HG02973 (cell line): Measurements from ENCODE around the gene TRAPPC2.
"Not testable (repeated sequence)": the region's sequence is repeated elsewhere in the genome, so short reads cannot be mapped to it uniquely, and the experiment has no call there.

Experiments used
- ATAC-seq: cut with Tn5 transposase; IDR thresholded peaks from one replicate; pipeline ENCODE4 v1.9.1; 2021; ENCODE audit warnings: moderate library complexity; ENCODE audit not compliant: unreplicated experiment

Gene TRAPPC2

DNA sequence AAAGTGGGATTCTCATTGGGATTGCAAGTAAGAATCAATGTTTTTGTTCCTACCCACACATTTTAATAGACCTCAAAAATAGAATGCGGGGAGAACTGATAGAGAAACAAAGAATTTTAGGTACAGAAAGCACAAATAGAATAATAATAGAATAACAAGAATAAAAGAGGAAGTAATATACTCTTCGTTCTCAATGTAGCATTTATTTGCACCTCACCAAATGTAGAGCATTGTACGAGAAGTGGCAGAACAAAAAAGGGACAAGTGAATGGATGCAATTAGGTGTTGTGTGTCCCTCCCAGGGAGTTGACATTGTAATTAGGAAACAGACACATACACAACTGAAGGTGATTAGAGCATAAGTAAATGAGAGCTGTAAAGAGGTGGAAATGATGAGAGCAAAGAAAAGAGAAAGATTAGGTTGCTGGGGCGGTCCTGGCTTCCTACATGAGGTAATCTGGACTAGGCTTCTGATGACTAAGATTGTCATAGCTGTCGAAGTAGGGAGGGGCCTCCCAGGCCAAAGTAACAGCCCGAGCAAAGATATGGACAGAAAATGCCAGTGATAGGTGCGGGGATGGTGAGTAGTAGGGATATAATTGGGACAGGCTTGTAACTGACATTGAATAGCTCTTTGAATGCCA is 35.1 kb downstream of the TRAPPC2 start:
- peak; percentile 67 for ATAC-seq

DNA sequence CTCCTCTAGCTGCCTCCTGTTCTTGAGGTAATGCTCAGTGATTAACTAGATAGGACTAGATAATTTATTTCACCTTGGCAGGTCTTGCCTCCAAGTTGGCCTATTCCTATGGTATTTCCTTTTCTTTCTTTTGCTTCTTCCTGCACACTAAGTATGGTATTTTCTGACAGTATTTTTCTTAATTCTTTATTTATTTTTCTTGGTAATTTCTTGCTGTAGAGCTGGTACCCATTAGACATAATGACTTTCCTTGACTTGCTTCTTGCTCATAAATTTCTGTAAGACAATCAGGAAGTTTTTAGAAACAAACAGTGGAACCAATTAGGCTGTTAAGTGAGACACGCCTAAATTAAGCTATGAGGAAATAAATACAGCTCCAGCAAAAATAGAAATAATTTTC is 36.0 kb downstream of the TRAPPC2 start:
- no peak for ATAC-seq

DNA sequence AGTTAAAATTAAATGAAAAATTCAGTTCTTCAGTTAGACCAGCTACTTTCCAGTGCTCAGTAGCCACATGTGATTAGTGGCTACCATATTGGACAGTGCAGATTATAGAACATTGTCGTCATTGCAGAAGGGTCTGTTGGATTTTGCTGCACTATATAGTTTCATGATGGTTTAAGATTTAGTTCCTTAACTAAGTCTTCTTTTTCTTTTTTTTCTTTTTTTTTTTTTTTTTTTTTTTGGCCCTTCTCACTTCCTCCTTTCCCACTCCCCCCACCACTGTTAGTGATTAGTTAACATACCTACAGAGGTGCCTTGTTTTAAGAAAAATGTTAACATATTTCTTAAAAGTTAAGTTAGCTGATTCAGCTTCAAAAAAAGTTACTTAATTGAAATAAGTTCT is 36.4 kb downstream of the TRAPPC2 start:
- ATAC-seq, result no peak

DNA sequence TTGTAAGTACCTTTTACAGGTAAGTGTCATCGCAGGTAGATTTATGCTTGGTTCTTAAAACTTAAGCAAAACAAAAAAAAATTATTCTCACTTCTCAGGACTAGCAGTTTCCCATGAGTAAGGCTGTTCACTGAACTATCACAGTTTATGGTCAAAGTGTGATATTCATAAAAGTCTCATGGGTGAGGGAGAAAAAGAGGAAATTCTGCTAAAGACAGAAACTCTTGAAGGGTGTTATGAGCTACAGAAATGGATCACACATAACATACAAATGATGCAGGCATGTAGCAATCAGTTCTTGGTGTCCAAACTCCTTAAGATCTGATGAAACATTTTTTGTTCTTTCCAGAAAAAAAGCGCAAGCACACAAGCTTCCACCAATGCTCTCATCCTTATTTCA is 37.0 kb downstream of the TRAPPC2 start:
- ATAC-seq, result peak; percentile 42

DNA sequence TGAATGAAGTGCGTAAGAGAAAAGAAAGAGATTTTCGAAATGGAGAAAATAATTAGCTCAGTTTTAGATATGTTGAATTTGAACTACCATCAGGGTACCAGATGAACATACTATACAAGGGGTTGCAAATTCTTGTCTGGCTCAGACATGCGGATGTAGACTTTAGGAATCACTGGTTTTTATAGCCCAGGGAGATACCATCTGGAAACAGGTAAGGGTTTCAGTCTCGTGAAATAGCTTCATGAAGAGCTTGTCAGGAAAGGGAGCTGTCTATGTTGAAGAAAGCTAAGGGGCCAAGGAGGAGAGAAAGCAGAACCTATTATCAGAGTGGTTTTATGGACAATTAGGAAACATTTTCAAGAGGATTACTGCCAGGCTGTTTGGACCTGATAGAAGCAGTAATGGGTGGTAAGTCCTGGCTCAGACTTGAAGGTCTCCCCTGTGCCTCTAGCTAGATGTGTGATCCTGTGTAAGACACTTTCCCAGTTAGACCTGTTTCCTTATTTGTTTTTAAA is 38.8 kb downstream of the TRAPPC2 start:
- no peak for ATAC-seq

DNA sequence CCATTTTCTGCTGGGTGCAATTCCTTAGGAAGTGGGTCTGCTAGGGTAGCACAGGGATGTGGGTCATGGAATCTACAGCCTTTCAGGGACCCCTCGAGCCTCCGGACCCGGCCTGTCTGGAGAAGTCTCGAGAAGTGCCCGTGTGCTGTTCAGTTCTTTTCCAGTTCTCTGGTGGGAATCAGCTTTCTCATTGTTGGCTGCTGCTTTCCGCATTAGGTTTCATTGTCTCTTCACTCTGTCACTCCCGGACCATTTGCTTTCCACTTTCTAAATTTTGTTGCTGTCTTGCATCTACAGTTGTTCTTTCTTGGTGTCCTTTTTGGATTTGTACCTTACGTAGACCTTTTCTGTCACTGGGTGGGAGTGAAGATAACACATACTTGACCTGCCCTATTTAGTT is 39.4 kb downstream of the TRAPPC2 start:
- ATAC-seq, result no peak

DNA sequence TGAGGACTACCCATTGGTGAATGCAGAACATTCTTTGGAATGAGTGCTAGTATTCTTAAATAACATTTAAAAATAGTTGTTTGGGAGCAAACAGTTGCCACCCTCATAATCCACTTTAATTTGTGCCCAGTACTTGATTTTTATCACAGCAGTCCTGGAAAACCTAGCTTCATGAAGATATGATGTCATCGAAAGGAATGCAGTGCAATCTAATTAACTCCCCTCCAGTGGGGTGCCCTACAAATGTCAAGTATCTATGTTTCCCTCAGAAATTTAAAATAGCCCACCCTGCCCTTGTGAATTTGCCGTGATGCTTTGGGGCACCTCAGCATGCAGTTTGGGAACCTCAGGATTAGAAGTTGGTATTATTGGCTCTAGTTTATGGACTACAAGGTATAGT is 40.1 kb downstream of the TRAPPC2 start:
- ATAC-seq, result no peak

DNA sequence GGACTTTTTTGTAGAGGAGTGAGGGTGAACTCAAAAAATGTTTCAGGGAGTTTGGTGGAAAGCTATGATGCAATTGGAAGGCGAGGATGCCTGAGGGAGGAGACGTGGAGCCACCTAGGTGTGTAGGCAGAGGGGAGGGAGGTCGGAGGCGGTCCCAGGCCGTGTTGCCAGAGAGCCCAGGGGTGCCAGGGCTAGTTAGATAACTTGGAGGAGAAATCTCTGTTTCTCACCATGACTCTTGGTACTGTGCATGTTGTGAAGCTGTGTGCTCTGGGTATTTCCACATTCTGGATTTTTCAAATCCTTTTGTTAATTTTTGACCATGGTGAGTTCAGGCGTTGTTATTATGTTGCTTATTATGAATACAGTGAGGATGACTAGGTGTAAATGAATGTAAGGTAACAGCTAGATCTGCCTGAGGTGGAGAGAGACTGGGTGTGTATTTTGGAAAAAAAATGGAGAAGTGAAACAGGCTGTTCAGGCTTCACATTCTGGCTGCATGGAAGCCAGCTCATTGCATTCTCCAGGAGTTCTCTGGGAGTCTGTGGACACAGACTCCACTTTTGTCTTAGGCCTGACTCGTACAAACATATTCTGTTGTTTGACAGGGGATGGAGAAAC is 41.0 kb downstream of the TRAPPC2 start:
- no peak for ATAC-seq

DNA sequence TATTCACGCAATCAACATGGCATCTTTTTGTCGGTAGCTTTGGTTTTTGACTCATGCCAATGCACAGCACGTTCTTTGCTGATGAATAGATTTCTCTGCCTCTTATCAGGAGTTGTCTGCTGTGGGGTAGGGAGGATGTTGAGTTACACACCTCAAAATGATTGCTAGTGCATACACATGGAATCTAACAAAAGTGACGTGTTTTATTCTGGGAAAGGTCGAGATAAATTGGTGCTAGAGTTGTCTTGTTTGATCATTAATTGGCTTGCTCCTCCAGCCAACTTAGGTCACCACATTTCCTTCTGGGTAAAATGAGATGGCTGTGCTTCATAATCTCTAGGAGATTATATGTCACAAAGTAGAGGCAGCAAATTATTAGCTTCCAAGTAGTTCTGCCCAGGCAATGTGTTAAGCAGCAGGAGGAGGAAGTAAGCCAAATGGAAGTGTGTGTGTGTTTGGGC is 41.6 kb downstream of the TRAPPC2 start:
- ATAC-seq, result no peak

DNA sequence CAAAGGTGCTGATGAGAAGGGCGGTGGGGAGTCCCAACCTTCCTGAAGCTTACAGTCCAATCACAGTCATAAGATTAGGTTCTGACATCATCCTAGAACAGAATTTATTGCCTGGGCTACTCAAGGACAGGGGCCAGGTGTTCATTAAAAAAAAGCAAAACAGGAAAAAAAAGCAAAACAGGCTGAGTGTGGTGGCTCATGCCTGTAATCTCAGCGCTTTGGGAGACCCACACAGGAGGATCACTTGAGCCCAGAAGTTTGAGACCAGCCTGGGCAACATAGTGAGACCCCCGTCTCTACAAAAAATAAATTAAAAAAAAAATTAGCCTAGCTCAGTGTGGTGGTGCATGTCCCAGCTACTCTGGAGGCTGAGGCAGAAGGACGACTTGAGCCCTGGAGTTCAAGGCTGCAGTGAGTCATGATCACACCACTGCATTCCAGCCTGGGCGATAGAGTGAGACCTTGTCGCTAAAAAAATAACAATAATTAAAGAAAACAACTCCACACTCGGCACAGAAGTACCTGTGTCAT is 42.5 kb downstream of the TRAPPC2 start:
- no peak for ATAC-seq

DNA sequence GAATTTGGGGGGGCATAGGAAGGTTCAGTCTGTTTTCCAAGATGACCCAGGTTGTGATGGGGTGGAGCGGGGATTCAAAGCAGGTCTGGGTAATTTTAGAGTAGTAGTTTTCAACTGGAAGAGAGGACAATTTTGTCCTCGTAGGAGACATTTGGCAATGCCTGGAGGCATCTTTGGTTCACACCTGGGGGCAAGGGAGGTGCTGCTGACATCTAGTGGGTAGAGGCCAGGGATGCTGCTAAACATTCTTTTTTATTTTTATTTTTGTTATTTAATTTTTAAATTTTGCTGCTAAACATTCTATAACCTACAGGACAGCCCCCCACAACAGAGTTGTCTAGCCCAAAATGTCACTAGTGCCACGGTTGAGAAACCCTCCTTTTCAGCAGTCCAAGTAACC is 43.6 kb downstream of the TRAPPC2 start:
- ATAC-seq, result no peak

DNA sequence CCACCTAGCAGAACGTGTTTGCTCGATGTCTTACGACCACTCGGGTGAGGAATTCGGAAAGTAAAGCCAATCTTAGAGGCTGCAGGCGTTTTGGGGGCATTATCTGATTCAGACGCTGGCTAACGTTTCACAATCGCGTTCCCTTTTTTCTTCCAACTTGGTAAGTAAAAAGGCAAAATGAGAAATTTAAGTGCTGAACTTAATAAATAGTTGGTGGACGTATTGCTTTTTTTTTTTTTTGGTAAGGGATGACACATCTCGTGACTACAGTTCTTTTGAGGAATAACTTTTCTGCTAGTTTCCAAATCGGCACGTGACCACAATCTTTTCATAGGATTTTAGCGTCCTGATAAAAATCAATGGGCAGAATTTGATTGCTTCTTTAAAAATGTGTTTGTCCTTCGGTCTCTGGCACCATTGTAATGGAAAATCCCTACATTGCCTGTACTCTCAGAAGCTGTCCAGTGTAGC is 44.6 kb downstream of the TRAPPC2 start:
- ATAC-seq, result no peak

DNA sequence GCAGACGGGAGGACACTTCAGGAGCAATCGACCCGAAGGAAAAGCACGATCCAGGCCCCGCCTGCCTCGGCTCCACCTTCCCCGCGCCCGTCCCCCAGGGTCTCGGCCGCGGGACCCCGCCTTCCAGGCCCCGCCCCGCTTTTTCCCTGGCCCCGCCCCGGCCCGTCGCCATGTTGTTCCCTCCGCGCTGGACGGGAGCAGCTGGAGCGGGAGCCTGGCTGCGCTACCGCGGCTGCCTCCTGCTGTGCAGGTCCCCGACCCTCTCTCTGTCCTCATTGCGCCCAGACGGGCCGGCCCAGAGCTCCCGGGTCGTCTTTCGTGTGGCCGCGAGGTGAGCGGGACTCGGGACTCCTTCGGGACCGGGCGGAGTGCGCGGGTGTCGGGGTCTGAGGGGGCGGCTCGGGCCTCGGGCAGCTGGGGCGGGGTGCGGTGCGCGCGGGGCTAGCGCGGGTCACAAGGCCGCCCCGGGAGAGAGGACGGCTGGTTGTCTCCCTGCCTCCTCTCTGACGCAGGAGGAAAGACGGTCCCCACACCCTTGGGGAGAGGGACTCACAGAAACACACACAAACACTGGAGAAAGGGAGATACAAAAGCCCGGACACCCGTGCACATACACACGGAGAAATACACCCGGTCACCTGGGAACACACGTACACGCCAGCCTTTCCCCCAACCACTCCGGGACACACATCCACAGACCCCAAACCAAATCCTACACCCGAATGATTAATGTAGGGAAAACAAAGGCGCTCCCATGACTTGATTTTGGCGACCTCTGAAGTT is 45.3 kb downstream of the TRAPPC2 start, which contains the start of gene RAB9A:
TSS of gene RAB9A (plus strand) at position 171 of the 783 bp plus-strand sequence. CDS start 19,619 bp downstream, outside the sequence.
- ATAC-seq, result peak; percentile 68

DNA sequence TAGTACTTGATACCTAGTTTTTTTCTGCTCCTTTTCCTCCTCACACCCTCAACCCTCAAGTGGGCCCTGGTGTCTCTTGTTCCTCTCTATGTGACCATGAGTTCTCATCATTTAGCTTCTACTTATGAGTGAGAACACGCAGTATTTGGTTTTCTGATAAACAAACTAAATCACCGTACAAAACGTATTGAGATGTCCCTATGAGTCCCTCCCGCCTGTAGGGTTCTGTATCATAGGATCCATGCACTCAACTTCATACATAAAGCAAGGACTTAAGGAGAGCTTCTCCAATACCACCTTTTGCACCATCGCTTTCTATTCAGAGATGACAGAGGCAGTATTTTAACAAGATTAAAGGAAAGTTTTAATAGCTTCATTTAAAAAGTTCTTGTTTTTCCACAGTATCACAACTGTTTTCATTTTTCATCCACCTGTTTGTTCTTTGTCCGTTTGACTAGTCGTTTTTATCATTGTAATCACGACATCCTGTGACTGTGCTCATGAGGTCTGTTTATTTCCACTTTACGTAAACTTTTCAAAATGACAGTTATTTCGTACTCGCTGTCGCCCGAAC is 45.9 kb downstream of the TRAPPC2 start:
- no peak for ATAC-seq

DNA sequence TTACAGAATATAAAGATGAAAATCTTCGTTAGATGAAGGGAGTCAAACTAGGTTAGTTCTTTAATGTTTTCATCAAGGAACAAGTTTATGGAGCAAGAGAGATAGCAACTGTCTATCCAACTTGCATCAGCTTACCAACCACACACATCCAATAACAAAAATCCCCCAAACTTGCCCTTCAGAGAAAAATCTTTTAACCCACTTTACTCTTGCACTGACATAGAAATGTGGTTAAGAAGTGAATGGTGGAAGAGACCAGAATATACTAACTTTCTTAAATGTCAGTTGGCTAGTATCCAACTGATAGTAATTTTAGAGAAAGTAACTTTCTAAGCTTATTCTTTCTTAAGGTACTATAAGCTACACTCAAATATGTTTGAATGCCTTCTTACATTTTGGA is 47.2 kb downstream of the TRAPPC2 start:
- no peak for ATAC-seq

DNA sequence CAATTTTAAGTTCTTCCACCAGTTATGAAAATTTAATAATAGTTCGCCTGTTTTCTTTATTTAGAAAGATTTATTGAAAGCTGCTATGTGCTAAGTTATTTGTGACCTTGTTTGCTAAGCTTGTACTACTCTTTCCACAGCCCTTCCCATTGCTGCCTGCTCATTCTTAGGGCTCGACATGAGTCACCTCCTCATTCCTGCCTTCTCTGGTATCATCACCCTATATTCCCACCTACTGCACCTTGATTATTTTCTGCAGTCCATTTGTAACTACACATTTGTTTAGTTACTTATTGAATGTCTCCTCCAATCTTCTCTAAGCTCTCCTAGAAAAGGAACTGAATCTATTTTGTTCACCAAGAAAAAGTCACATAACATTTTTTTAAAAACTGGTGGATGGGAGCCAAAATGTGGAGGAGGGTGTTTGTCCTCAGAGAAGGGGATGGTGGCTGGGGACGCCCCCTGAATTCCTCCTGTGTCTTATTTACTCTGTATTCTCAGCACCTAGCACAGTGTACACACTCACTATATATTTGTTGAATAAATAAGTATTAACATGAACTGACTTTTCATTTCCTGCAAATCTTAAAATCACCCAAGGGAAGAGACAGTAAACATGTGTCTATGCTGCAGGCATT is 49.2 kb downstream of the TRAPPC2 start:
- ATAC-seq, result no peak

DNA sequence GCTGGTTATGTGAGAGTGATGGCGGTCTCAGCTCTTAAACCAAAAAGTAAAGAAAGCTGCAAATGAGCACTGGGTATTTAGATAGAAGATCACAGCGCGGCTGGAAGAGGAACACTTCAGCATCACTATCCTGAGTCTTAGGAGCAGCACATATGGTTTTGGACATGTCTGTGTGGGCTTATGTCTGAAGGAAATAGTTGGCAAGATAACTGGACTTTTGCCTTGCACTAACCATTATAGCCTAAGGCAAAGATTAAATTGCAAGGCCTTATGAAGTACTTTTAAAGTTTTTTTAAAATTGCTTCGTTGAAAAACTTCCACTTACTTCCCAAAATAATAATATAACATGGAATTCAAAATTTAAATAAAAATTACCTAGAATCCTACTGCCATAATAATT is 50.1 kb downstream of the TRAPPC2 start:
- no peak for ATAC-seq

DNA sequence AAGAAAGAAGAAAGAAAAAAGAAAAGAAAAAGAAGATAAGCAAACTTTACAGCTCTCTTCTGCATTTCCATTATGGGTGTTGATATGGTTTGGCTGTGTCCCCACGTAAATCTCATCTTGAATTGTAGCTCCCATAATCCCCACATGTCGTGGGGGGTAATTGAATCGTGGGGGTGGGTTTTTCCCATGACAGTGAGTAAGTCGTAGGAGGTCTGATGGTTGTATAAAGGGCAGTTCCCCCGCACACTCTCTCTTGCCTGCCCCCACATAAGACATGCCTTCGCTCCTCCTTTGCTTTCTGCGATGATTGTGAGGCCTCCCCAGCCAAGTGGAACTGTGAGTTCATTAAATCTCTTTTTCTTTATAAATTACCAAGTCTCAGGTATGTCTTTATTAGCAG is 52.8 kb downstream of the TRAPPC2 start:
- no peak for ATAC-seq

DNA sequence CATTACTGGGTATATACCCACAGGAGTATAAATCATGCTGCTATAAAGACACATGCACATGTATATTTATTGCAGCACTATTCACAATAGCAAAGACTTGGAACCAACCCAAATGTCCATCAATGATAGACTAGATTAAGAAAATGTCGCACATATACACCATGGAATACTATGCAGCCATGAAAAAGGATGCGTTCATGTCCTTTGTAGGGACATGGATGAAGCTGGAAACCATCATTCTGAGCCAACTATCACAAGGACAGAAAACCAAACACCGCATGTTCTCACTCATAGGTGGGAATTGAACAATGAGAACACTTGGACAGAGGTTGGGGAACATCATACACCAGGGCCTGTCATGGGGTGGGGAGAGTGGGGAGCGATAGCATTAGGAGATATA is 54.7 kb downstream of the TRAPPC2 start:
- ATAC-seq, result not testable (repeated sequence)

DNA sequence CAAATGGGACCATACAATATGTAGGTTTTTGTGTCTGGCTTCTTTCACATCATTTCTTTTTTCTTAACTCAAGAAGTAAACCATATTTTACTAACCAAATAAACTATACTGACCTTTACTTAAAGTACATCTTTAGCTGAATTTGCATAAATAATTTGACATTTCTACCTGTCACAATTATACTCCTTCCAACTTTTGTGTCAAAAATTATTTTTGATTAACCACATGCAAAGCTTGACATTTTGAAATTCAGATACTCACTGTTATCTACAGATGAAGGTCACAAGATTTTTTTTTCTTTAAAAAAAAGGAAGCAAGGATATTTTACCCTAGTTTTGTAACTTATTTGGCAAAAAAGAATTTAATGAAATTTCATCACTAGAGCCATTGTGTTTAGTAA is 57.5 kb downstream of the TRAPPC2 start:
- ATAC-seq, result no peak

DNA sequence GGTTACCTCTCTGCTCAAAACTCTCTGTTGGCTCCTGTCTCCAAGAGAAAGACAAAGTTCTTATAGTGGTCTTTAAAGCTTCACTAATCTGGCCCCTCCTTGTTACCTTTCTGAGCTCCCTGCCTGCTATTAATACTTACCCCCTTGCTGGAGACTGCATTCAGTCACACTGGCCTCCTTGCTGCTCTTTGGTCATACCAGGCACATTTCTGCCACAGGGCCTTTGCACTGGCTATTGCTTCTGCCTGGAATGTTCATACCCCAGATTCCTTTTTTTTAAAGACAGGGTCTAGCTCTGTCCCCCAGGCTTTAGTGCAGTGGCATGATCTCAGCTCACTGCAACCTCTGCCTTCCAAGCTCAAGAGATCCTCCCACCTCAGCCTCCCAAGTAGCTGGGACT is 61.4 kb downstream of the TRAPPC2 start:
- ATAC-seq, result no peak
